Glutamatergic neuron (in vitro differentiated cells): ENCODE results near the gene NACAD. TPM values are rescaled to one million over a fixed set of nuclear protein-coding genes. Genes with fewer than 3 reads are reported as not detected.

Source experiments
- DNase-seq: peaks from one replicate; pipeline ENCODE4 v3.0.0; 2022
- H3K27ac Mint-ChIP-seq: one replicate; pipeline ENCODE4 v1.8.0; 2020; ENCODE audit warnings: mild to moderate bottlenecking, mixed read lengths, inconsistent platforms; ENCODE audit not compliant: unreplicated experiment
- H3K27me3 Mint-ChIP-seq: one replicate; pipeline ENCODE4 v1.8.0; 2020; ENCODE audit warnings: mild to moderate bottlenecking, moderate library complexity, mixed read lengths, inconsistent platforms; ENCODE audit not compliant: unreplicated experiment
- H3K36me3 Mint-ChIP-seq: one replicate; pipeline ENCODE4 v1.8.0; 2020; ENCODE audit warnings: mild to moderate bottlenecking, mixed read lengths, inconsistent platforms; ENCODE audit not compliant: unreplicated experiment
- H3K4me1 Mint-ChIP-seq: one replicate; pipeline ENCODE4 v1.8.0; 2020; ENCODE audit warnings: mild to moderate bottlenecking, low read depth, mixed read lengths, inconsistent platforms; ENCODE audit not compliant: unreplicated experiment
- H3K4me3 Mint-ChIP-seq: one replicate; pipeline ENCODE4 v1.8.0; 2020; ENCODE audit warnings: mild to moderate bottlenecking, mixed read lengths, inconsistent platforms; ENCODE audit not compliant: unreplicated experiment
- H3K9me3 Mint-ChIP-seq: one replicate; pipeline ENCODE4 v1.8.0; 2020; ENCODE audit warnings: mild to moderate bottlenecking, moderate library complexity, mixed read lengths, inconsistent platforms; ENCODE audit not compliant: unreplicated experiment
- total RNA-seq: library from RNA; stranded (reverse); fragmentation: NEBNext Ultra II Directional; extraction: Animal tissue kit (Norgen Biotek cat#: 25700); gene quantifications from one replicate; pipeline ENCODE4 v1.2.1, GENCODE V29; 2021; ENCODE audit not compliant: unreplicated experiment
- TF ChIP-seq, protein P1 (sequence below): fragments of 200-600 bp; sonication (generic); IDR thresholded peaks from one replicate; pipeline ENCODE4 v1.5.0; 2021; ENCODE audit not compliant: partially characterized antibody, unreplicated experiment

Gene NACAD
- total RNA-seq, 1 donor from 2014 or later = 125 TPM

DNA sequence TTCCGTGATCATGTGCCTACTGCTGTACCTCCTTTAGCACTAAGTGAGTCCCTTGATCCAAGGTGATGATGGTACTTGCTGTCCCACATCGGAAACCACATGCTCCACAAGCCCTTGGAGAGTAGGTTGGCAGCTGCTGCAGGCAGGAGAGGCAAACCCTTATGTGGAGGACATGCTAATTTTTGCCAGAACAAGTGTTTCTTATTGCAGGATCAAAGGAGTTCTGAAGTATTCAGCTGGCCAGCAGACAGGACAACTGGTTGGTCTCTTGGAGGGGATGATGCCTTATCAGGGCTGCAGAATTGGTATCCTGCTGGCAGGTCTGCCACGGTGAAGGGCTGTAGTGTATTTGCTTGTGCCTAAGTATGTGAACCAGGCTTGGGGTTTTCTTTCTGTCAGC lies 36.8 kb downstream of the NACAD start:
- H3K4me3 Mint-ChIP-seq = no peak overlapping the region
- peaks cover 3% of the 10 kb centered on the region for H3K27me3 Mint-ChIP-seq
- peak overlapping the region; percentile 19 for H3K27ac Mint-ChIP-seq
- TF ChIP-seq, protein P1, sequence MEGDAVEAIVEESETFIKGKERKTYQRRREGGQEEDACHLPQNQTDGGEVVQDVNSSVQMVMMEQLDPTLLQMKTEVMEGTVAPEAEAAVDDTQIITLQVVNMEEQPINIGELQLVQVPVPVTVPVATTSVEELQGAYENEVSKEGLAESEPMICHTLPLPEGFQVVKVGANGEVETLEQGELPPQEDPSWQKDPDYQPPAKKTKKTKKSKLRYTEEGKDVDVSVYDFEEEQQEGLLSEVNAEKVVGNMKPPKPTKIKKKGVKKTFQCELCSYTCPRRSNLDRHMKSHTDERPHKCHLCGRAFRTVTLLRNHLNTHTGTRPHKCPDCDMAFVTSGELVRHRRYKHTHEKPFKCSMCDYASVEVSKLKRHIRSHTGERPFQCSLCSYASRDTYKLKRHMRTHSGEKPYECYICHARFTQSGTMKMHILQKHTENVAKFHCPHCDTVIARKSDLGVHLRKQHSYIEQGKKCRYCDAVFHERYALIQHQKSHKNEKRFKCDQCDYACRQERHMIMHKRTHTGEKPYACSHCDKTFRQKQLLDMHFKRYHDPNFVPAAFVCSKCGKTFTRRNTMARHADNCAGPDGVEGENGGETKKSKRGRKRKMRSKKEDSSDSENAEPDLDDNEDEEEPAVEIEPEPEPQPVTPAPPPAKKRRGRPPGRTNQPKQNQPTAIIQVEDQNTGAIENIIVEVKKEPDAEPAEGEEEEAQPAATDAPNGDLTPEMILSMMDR = no peak
- H3K4me1 Mint-ChIP-seq = peaks cover 10% of the 10 kb centered on the region
- peaks cover 5% of the 10 kb centered on the region for H3K36me3 Mint-ChIP-seq
- H3K9me3 Mint-ChIP-seq = peaks cover 3% of the 10 kb centered on the region
- no peak for DNase-seq

DNA sequence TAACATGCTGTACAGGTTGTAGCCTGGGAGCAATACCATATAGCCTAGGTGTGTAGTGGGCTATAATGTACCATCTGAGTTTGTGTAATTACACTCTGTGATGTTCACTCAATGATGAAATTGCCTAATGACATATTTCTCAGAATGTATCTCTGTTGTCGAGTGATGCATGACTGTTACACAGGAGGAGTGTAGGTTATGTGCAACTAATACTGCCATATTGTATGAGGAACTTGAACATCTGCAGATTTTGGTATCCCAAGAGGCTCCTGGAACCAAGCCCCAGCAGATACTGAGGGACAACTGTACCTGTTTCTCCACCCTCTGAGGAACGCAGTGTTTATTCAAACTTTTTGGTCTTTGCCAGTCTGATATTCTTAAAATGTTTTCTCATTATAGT lies 38.6 kb downstream of the NACAD start:
- Mint-ChIP-seq H3K4me1 (peaks cover 10% of the 10 kb centered on the region), H3K27ac (no peak overlapping the region), H3K27me3 (peaks cover 3% of the 10 kb centered on the region), H3K36me3 (peaks cover 5% of the 10 kb centered on the region), H3K9me3 (peaks cover 3% of the 10 kb centered on the region), H3K4me3 (no peak overlapping the region)
- DNase-seq = no peak
- TF ChIP-seq, protein P1 = no peak

DNA sequence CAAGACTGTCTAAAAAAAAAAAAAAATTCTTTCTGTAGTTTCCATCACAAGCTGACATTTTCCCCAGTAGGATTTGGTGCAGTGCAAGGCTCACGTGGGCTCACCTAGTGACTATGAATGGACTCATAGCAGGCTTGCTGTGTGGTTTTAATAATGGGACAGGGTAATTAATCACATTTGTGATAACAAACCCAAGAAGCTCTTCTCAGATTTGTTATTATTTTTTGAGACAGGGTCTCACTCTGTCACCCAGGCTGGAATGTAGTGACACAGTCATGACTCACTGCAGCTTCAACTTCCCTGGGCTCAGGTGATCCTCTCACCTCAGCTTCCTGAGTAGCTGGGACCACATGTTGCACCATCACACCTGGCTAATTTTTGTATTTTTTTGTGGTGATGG lies 40.0 kb downstream of the NACAD start:
- TF ChIP-seq, protein P1 = no peak
- Mint-ChIP-seq H3K9me3 (peaks cover 2% of the 10 kb centered on the region), H3K27ac (no peak overlapping the region), H3K27me3 (peaks cover 3% of the 10 kb centered on the region), H3K4me1 (peaks cover 10% of the 10 kb centered on the region), H3K36me3 (peaks cover 2% of the 10 kb centered on the region), H3K4me3 (no peak overlapping the region)
- no peak for DNase-seq

DNA sequence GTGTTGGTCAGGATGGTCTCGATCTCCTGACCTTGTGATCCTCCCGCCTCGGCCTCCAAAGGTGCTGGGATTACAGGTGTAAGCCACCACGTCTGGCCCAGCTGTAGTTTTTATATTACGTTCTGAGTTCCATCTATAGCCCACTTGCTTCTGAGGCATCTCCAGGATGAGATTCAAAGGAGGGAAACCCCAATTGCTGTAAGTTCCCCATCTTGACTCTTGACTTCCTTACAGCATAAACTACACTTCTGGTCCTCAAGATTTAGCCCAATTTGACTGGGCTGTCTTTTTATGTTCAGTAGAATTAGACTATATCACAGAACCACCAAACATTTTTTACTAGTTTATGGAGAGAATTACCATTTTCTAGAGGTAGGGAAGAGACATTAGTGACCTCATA lies 44.4 kb downstream of the NACAD start:
- TF ChIP-seq, protein P1 = no peak
- H3K4me3 Mint-ChIP-seq = no peak overlapping the region
- peaks cover 3% of the 10 kb centered on the region for H3K9me3 Mint-ChIP-seq
- no peak for DNase-seq
- no peak overlapping the region for H3K27ac Mint-ChIP-seq
- no peaks in the 10 kb centered on the region for H3K4me1 Mint-ChIP-seq
- peaks cover 5% of the 10 kb centered on the region for H3K36me3 Mint-ChIP-seq
- no peaks in the 10 kb centered on the region for H3K27me3 Mint-ChIP-seq

DNA sequence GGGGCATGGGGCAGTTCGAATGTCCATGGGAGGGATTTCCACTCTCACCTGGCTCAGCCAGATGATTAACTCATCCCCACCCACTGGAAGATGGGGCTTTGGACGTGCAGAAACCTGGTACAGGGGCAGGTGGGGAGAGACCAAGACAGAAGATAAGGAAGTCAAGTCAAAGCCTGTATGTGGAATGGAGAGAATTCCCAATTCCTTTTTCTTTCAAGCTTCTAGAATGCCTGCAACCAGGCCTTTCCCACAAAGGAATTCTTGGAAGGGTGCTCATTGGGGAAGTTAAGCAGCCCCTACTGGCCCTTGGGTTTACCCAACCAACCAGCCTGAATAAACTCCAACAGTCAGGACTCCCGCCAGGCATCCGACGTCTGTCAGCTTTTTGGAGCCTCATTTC lies 49.7 kb downstream of the NACAD start:
- DNase-seq = no peak
- Mint-ChIP-seq H3K36me3 (peaks cover 10% of the 10 kb centered on the region), H3K4me3 (no peak overlapping the region), H3K9me3 (peaks cover 1% of the 10 kb centered on the region), H3K27me3 (peaks cover 4% of the 10 kb centered on the region), H3K4me1 (peaks cover 20% of the 10 kb centered on the region), H3K27ac (no peak overlapping the region)
- TF ChIP-seq, protein P1 = no peak
